ENCODE measurements around the gene DDX3X.
"Not testable (repeated sequence)": the region's sequence is repeated elsewhere in the genome, so short reads cannot be mapped to it uniquely, and the experiment has no call there.

The DDX3X gene

GRCh38 chrX:41333744-41334362 is at the start of gene DDX3X:
Gene DDX3X, plus strand, starts transcription at chrX:41334162. Its CDS starts 91 bp downstream, at chrX:41334253.
- peaks cover 2% of the 10 kb centered on the region; the same call in 1 of the 2 replicates for H3K9me3 ChIP-seq (ENCODE audit: control insufficient read depth, insufficient read depth, low read depth, low read length)
- H3K4me1 ChIP-seq (ENCODE audit: control insufficient read depth, insufficient read depth, low read length): peaks cover 22% of the 10 kb centered on the region
- no peaks in the 10 kb centered on the region for H3K27me3 ChIP-seq (ENCODE audit: control insufficient read depth, insufficient read depth, low read length)
- peak within 1 kb of the TSS; percentile 100 for H3K9ac ChIP-seq (ENCODE audit: low read length)
- peaks cover 34% of the 10 kb centered on the region for H3K36me3 ChIP-seq (ENCODE audit: control insufficient read depth, insufficient read depth, low read length)
- peak within 1 kb of the TSS; percentile 99 for H3K27ac ChIP-seq (ENCODE audit: low read depth, low read length)
- H3K4me3 ChIP-seq (ENCODE audit: low read depth, low read length): peak within 1 kb of the TSS; percentile 77

GRCh38 chrX:41285928-41286327 is 48.0 kb upstream of the DDX3X start:
- H3K4me3 ChIP-seq (ENCODE audit: low read depth, low read length); H3K9me3 ChIP-seq (ENCODE audit: control insufficient read depth, insufficient read depth, low read depth, low read length); H3K9ac ChIP-seq (ENCODE audit: low read length); H3K36me3 ChIP-seq (ENCODE audit: control insufficient read depth, insufficient read depth, low read length); H3K4me1 ChIP-seq (ENCODE audit: control insufficient read depth, insufficient read depth, low read length); H3K27me3 ChIP-seq (ENCODE audit: control insufficient read depth, insufficient read depth, low read length); H3K27ac ChIP-seq (ENCODE audit: low read depth, low read length): not testable (repeated sequence)

GRCh38 chrX:41288641-41289040 is 45.3 kb upstream of the DDX3X start:
- H3K4me1 ChIP-seq (ENCODE audit: control insufficient read depth, insufficient read depth, low read length): peaks cover 15% of the 10 kb centered on the region
- H3K9ac ChIP-seq (ENCODE audit: low read length): no peak overlapping the region
- H3K36me3 ChIP-seq (ENCODE audit: control insufficient read depth, insufficient read depth, low read length): no peaks in the 10 kb centered on the region
- H3K9me3 ChIP-seq (ENCODE audit: control insufficient read depth, insufficient read depth, low read depth, low read length): peaks cover 13% of the 10 kb centered on the region; the same call in 1 of the 2 replicates
- H3K27ac ChIP-seq (ENCODE audit: low read depth, low read length): no peak overlapping the region
- H3K4me3 ChIP-seq (ENCODE audit: low read depth, low read length): no peak overlapping the region
- no peaks in the 10 kb centered on the region for H3K27me3 ChIP-seq (ENCODE audit: control insufficient read depth, insufficient read depth, low read length)

- Histone ChIP-seq H3K4me1 (ENCODE audit: control insufficient read depth, insufficient read depth, low read length) (peaks cover 15% of the 10 kb centered on the region), H3K36me3 (ENCODE audit: control insufficient read depth, insufficient read depth, low read length) (no peaks in the 10 kb centered on the region), H3K27ac (ENCODE audit: low read depth, low read length) (no peak overlapping the region)
Observed at GRCh38 chrX:41289095-41289494, 44.9 kb upstream of the DDX3X start.

GRCh38 chrX:41291309-41291708 is 42.7 kb upstream of the DDX3X start:
- Histone ChIP-seq H3K4me1 (ENCODE audit: control insufficient read depth, insufficient read depth, low read length) (peaks cover 15% of the 10 kb centered on the region), H3K27me3 (ENCODE audit: control insufficient read depth, insufficient read depth, low read length) (no peaks in the 10 kb centered on the region), H3K4me3 (ENCODE audit: low read depth, low read length) (no peak overlapping the region), H3K9ac (ENCODE audit: low read length) (peak overlapping the region; percentile 42), H3K9me3 (ENCODE audit: control insufficient read depth, insufficient read depth, low read depth, low read length) (peaks cover 11% of the 10 kb centered on the region; the same call in 1 of the 2 replicates), H3K36me3 (ENCODE audit: control insufficient read depth, insufficient read depth, low read length) (no peaks in the 10 kb centered on the region), H3K27ac (ENCODE audit: low read depth, low read length) (peak overlapping the region; percentile 75)

More at GRCh38 chrX:41289095-41289494, 44.9 kb upstream of the DDX3X start:
- H3K4me3 ChIP-seq (ENCODE audit: low read depth, low read length): no peak overlapping the region
- H3K9me3 ChIP-seq (ENCODE audit: control insufficient read depth, insufficient read depth, low read depth, low read length): peaks cover 13% of the 10 kb centered on the region; the same call in 1 of the 2 replicates
- no peaks in the 10 kb centered on the region for H3K27me3 ChIP-seq (ENCODE audit: control insufficient read depth, insufficient read depth, low read length)
- H3K9ac ChIP-seq (ENCODE audit: low read length): no peak overlapping the region

GRCh38 chrX:41293269-41293668 is 40.7 kb upstream of the DDX3X start:
- no peak overlapping the region for H3K4me3 ChIP-seq (ENCODE audit: low read depth, low read length)
- no peaks in the 10 kb centered on the region for H3K36me3 ChIP-seq (ENCODE audit: control insufficient read depth, insufficient read depth, low read length)

GRCh38 chrX:41300758-41301437 is 33.1 kb upstream of the DDX3X start:
- Histone ChIP-seq H3K9ac (ENCODE audit: low read length) (no peak overlapping the region), H3K9me3 (ENCODE audit: control insufficient read depth, insufficient read depth, low read depth, low read length) (no peaks in the 10 kb centered on the region; the same call in 1 of the 2 replicates), H3K27me3 (ENCODE audit: control insufficient read depth, insufficient read depth, low read length) (no peaks in the 10 kb centered on the region), H3K36me3 (ENCODE audit: control insufficient read depth, insufficient read depth, low read length) (no peaks in the 10 kb centered on the region), H3K4me3 (ENCODE audit: low read depth, low read length) (no peak overlapping the region), H3K4me1 (ENCODE audit: control insufficient read depth, insufficient read depth, low read length) (peaks cover 14% of the 10 kb centered on the region; the same call in 1 of the 2 replicates), H3K27ac (ENCODE audit: low read depth, low read length) (no peak overlapping the region)

More at GRCh38 chrX:41293269-41293668, 40.7 kb upstream of the DDX3X start:
- Histone ChIP-seq H3K9me3 (ENCODE audit: control insufficient read depth, insufficient read depth, low read depth, low read length) (peaks cover 8% of the 10 kb centered on the region; the same call in 1 of the 2 replicates), H3K4me1 (ENCODE audit: control insufficient read depth, insufficient read depth, low read length) (peaks cover 15% of the 10 kb centered on the region), H3K27ac (ENCODE audit: low read depth, low read length) (no peak overlapping the region), H3K9ac (ENCODE audit: low read length) (no peak overlapping the region), H3K27me3 (ENCODE audit: control insufficient read depth, insufficient read depth, low read length) (no peaks in the 10 kb centered on the region)

- no peaks in the 10 kb centered on the region for H3K27me3 ChIP-seq (ENCODE audit: control insufficient read depth, insufficient read depth, low read length)
- H3K4me3 ChIP-seq (ENCODE audit: low read depth, low read length): no peak overlapping the region
- H3K4me1 ChIP-seq (ENCODE audit: control insufficient read depth, insufficient read depth, low read length): peaks cover 14% of the 10 kb centered on the region; the same call in 1 of the 2 replicates
- no peaks in the 10 kb centered on the region; the same call in 1 of the 2 replicates for H3K9me3 ChIP-seq (ENCODE audit: control insufficient read depth, insufficient read depth, low read depth, low read length)
- no peaks in the 10 kb centered on the region for H3K36me3 ChIP-seq (ENCODE audit: control insufficient read depth, insufficient read depth, low read length)
- H3K9ac ChIP-seq (ENCODE audit: low read length): no peak overlapping the region
- H3K27ac ChIP-seq (ENCODE audit: low read depth, low read length): no peak overlapping the region
Observed at GRCh38 chrX:41301438-41301824, 32.5 kb upstream of the DDX3X start.

GRCh38 chrX:41302370-41302769 is 31.6 kb upstream of the DDX3X start:
- Histone ChIP-seq H3K4me3 (ENCODE audit: low read depth, low read length) (no peak overlapping the region), H3K27ac (ENCODE audit: low read depth, low read length) (no peak overlapping the region), H3K9me3 (ENCODE audit: control insufficient read depth, insufficient read depth, low read depth, low read length) (no peaks in the 10 kb centered on the region; the same call in 1 of the 2 replicates), H3K36me3 (ENCODE audit: control insufficient read depth, insufficient read depth, low read length) (no peaks in the 10 kb centered on the region), H3K27me3 (ENCODE audit: control insufficient read depth, insufficient read depth, low read length) (no peaks in the 10 kb centered on the region), H3K4me1 (ENCODE audit: control insufficient read depth, insufficient read depth, low read length) (peaks cover 14% of the 10 kb centered on the region; the same call in 1 of the 2 replicates), H3K9ac (ENCODE audit: low read length) (no peak overlapping the region)

- H3K27me3 ChIP-seq (ENCODE audit: control insufficient read depth, insufficient read depth, low read length): no peaks in the 10 kb centered on the region
- H3K36me3 ChIP-seq (ENCODE audit: control insufficient read depth, insufficient read depth, low read length): no peaks in the 10 kb centered on the region
- H3K4me1 ChIP-seq (ENCODE audit: control insufficient read depth, insufficient read depth, low read length): peaks cover 14% of the 10 kb centered on the region; the same call in 1 of the 2 replicates
- H3K9ac ChIP-seq (ENCODE audit: low read length): no peak overlapping the region
- H3K27ac ChIP-seq (ENCODE audit: low read depth, low read length): no peak overlapping the region
- H3K4me3 ChIP-seq (ENCODE audit: low read depth, low read length): no peak overlapping the region
- no peaks in the 10 kb centered on the region; the same call in 1 of the 2 replicates for H3K9me3 ChIP-seq (ENCODE audit: control insufficient read depth, insufficient read depth, low read depth, low read length)
Observed at GRCh38 chrX:41303013-41303412, 30.9 kb upstream of the DDX3X start.

GRCh38 chrX:41304178-41304577 is 29.8 kb upstream of the DDX3X start:
- no peak overlapping the region for H3K27ac ChIP-seq (ENCODE audit: low read depth, low read length)
- H3K9ac ChIP-seq (ENCODE audit: low read length): no peak overlapping the region
- H3K4me1 ChIP-seq (ENCODE audit: control insufficient read depth, insufficient read depth, low read length): peaks cover 14% of the 10 kb centered on the region; the same call in 1 of the 2 replicates
- no peaks in the 10 kb centered on the region; the same call in 1 of the 2 replicates for H3K9me3 ChIP-seq (ENCODE audit: control insufficient read depth, insufficient read depth, low read depth, low read length)
- H3K4me3 ChIP-seq (ENCODE audit: low read depth, low read length): no peak overlapping the region
- no peaks in the 10 kb centered on the region for H3K27me3 ChIP-seq (ENCODE audit: control insufficient read depth, insufficient read depth, low read length)
- H3K36me3 ChIP-seq (ENCODE audit: control insufficient read depth, insufficient read depth, low read length): no peaks in the 10 kb centered on the region
